ENCODE results near the gene LPP.

The LPP gene

DNA sequence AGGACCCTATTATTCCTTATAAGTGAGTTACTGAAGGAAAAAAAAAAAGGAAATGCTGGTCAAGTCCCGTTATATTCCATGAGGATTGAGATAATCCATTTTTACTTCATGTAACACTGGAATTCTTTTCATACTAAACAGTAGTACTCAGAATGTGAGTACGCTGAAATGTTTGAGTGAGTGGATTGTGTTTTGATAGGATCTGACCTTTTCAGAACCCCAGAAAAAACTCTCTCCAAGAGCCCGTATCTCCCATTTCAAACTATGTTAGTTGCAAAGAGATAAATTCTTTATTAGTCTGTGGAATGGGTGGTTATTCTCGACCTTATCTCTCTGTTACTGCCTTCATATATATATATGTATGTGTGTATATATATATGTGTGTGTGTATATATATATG, 2.5 kb upstream of the LPP start:
- Mint-ChIP-seq H3K27ac (no peak overlapping the region), H3K27me3 (peaks cover under 1% of the 10 kb centered on the region), H3K4me3 (no peak overlapping the region), H3K36me3 (ENCODE audit: low read depth) (peaks cover 25% of the 10 kb centered on the region), H3K9me3 (peaks cover 17% of the 10 kb centered on the region), H3K4me1 (ENCODE audit: low read depth) (peaks cover 42% of the 10 kb centered on the region)
- intact Hi-C loops (cut with micrococcal nuclease): loop anchor here (10.0 kb wide), 1 partner anchor 803 kb away; no protein-coding TSS in a partner anchor

DNA sequence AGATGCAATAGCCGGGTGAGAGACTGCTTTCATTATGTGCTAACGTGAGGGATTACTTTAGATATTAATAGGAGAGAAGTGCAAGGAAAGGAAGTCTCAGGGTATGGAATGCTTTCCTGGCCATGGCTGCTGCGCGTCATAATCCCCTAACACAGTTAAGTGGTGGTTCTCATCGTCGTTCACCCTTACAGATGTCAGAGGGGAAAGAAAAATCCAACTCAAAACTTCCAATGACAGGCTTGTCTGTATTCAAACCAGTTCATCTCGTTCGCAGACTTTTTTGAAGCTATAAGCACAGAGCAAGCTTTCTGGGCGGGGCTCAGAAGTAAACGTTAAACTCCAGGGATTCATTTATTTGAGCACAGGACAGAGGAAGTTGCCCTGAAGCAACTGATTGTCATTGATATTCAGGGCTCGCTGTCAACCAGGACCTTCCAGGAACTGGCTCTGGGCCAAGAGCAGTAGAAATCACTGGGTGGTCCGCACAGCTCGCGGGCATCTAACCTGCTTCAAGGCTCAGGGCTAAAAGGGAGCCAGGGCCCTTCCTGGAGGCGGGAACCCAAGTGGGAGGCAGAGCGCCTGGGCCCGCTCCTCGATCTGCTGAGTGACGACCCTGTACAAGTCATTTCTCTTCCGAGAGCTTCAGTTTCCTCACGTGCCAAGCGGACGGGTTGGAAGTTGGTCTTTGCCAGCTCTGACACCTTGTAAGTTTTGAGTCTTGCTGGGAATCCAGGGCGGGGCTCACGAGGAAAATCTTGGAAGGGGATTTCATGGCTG, 1.1 kb upstream of the LPP start:
- peaks cover 17% of the 10 kb centered on the region for H3K9me3 Mint-ChIP-seq
- H3K4me1 Mint-ChIP-seq (ENCODE audit: low read depth): peaks cover 51% of the 10 kb centered on the region
- no peaks in the 10 kb centered on the region for H3K27me3 Mint-ChIP-seq
- peaks cover 33% of the 10 kb centered on the region for H3K36me3 Mint-ChIP-seq (ENCODE audit: low read depth)
- H3K4me3 Mint-ChIP-seq: peak overlapping the region; percentile 99
- intact Hi-C loops (cut with micrococcal nuclease): loop anchor here (10.0 kb wide), 1 partner anchor 802 kb away; no protein-coding TSS in a partner anchor
- peak overlapping the region; percentile 97 for H3K27ac Mint-ChIP-seq

DNA sequence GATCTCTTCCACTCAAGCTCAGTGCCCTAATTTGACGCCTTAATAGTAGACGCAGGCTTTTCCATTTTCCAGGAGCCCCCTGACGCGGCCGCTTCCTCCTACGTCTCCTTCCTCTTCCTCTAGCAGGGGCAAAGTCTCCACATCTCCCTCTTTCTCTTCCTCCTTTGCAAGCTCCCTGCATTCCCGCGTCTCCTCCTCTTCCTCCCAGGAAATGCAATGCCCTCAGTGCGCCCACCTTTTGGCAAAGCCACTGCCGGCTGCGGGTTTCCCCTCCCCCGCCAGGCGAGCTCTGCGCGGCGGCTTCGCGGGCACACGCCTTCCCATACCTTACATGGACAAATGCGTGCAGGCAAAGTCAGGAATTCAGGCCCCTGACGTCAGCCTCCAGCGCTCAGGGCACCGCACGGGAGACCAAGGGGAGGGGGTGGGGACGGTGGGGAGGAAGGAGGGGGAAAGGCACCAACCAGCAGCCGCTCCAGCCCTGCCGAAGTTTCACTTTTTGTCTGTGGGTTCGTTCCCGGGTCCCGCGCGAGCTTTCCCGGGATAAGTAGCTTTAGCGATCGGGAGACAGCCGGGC, 432 bp upstream of the LPP start:
- H3K27ac Mint-ChIP-seq: peak overlapping the region; percentile 97
- peak overlapping the region; percentile 99 for H3K4me3 Mint-ChIP-seq
- H3K9me3 Mint-ChIP-seq: peaks cover 10% of the 10 kb centered on the region
- peaks cover 33% of the 10 kb centered on the region for H3K36me3 Mint-ChIP-seq (ENCODE audit: low read depth)
- intact Hi-C loops (cut with micrococcal nuclease): loop anchor here (2.0 to 10.0 kb wide), 3 partner anchors 117 to 801 kb away; no protein-coding TSS in a partner anchor
- H3K27me3 Mint-ChIP-seq: no peaks in the 10 kb centered on the region
- H3K4me1 Mint-ChIP-seq (ENCODE audit: low read depth): peaks cover 53% of the 10 kb centered on the region

DNA sequence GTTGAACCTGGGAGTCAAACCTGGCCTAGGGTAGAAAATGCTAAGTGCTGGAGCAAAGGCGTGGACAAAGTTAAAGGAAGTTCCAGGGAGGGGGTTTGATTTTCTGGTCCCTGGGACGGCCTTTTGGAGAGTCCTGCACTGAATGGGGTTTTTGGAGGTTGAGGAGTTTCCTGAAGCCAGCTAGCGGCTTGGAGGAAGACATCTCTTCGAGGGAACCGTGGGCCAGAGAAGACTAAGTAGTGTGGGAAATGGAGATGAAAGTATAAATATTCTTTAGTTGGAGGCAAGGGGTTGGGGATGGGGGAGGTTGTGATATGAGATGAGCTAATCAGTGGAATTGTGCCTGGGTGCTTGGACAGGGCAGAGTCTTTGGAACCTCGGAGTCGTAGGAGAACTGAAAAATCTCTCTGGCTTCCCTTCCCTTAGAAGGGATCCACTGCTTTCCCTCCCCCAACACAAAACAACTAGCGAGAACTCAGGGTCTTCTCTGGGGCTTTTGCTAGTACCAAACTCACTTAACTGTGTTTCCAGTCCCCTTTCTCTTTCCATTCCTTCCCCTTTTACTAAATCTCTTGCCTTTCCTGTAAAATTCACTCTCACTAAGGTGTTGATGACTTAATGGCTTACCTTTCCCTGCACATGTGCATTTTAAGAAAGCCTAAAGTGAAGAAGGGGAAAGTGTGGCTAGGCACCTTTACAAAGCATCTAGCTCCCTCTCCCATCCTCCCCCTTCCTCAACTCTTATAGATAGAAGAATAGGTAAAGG, 1.0 kb downstream of the LPP start:
- Mint-ChIP-seq H3K27ac (peak overlapping the region; percentile 97), H3K4me1 (ENCODE audit: low read depth) (peaks cover 65% of the 10 kb centered on the region), H3K9me3 (no peaks in the 10 kb centered on the region), H3K27me3 (no peaks in the 10 kb centered on the region), H3K4me3 (peak overlapping the region; percentile 99), H3K36me3 (ENCODE audit: low read depth) (peaks cover 42% of the 10 kb centered on the region)
- intact Hi-C loops (cut with micrococcal nuclease): loop anchor here (2.0 to 10.0 kb wide), 4 partner anchors 37 to 800 kb away; no protein-coding TSS in a partner anchor

DNA sequence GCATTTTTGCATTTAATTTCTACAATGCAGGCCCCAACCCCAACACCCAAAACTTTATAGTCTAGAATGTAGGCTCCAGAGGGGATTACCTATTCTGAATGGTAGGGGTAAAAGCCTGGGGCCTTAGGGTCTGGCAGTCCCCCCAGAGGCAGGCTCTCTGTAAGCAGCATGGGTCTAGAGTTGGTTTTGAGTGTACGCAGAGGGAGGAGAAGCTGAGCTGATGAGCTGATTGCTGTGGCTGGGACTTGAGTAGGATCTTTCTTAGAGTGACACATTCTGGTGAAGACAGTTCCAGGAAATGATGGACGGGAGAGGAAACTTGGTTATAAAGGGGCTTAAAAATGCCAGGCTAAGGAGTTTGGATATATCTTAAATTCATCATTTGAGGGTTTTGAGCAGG, 2.1 kb downstream of the LPP start:
- intact Hi-C loops (cut with micrococcal nuclease): loop anchor here (5.0 to 10.0 kb wide), 2 partner anchors 36 to 799 kb away; no protein-coding TSS in a partner anchor
- H3K27ac Mint-ChIP-seq: peak overlapping the region; percentile 97
- peak overlapping the region; percentile 99 for H3K4me3 Mint-ChIP-seq
- H3K4me1 Mint-ChIP-seq (ENCODE audit: low read depth): peaks cover 75% of the 10 kb centered on the region
- no peaks in the 10 kb centered on the region for H3K27me3 Mint-ChIP-seq
- H3K36me3 Mint-ChIP-seq (ENCODE audit: low read depth): peaks cover 52% of the 10 kb centered on the region
- H3K9me3 Mint-ChIP-seq: no peaks in the 10 kb centered on the region

DNA sequence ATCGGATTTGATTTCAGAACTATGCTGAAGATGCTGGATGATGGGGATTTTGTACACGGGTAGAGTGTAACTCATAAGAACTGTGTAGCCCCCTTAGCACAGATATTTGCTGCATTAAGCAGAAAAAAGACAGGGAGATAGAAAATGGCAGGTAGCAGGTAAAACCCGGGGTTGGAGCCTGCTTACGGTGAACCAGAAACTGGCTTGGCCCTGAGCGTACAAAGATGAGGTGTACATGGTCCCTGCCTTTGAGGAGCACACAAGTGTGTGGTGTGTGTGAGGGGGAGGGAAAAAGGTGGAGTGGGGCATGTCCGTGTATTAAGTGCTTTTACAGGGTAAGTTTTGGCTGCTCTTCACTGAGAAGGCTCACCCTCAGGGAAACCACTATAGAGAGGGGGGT, 3.5 kb downstream of the LPP start:
- H3K9me3 Mint-ChIP-seq: no peaks in the 10 kb centered on the region
- peak overlapping the region; percentile 58 for H3K27ac Mint-ChIP-seq
- peaks cover 65% of the 10 kb centered on the region for H3K36me3 Mint-ChIP-seq (ENCODE audit: low read depth)
- intact Hi-C loops (cut with micrococcal nuclease): loop anchor here (5.0 to 10.0 kb wide), 2 partner anchors 35 to 797 kb away; no protein-coding TSS in a partner anchor
- H3K4me1 Mint-ChIP-seq (ENCODE audit: low read depth): peaks cover 81% of the 10 kb centered on the region
- H3K27me3 Mint-ChIP-seq: no peaks in the 10 kb centered on the region
- no peak overlapping the region for H3K4me3 Mint-ChIP-seq

DNA sequence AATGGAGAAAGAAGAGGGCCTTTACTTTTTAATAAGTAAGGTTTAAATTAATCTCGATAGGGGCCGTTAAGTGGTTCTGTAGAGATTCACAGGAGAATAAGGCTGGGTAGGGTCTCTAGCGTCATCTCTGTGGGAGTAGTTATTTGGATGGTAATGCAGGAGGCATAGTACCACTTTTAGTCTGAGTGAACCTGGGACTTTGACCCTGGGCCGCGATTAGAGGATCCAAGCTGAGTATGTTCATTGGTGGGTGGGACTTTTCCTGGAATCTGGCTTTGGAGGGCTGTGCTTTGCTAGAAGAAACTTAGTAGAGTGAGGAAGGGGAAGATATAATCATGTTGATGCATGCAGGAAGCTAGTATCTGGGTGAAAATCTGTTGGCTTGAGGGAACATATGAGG, 4.0 kb downstream of the LPP start:
- Mint-ChIP-seq H3K27ac (peak overlapping the region; percentile 58), H3K36me3 (ENCODE audit: low read depth) (peaks cover 68% of the 10 kb centered on the region), H3K27me3 (no peaks in the 10 kb centered on the region), H3K4me1 (ENCODE audit: low read depth) (peaks cover 81% of the 10 kb centered on the region), H3K9me3 (no peaks in the 10 kb centered on the region), H3K4me3 (no peak overlapping the region)
- intact Hi-C loops (cut with micrococcal nuclease): loop anchor here (5.0 to 10.0 kb wide), 2 partner anchors 34 to 797 kb away; no protein-coding TSS in a partner anchor

DNA sequence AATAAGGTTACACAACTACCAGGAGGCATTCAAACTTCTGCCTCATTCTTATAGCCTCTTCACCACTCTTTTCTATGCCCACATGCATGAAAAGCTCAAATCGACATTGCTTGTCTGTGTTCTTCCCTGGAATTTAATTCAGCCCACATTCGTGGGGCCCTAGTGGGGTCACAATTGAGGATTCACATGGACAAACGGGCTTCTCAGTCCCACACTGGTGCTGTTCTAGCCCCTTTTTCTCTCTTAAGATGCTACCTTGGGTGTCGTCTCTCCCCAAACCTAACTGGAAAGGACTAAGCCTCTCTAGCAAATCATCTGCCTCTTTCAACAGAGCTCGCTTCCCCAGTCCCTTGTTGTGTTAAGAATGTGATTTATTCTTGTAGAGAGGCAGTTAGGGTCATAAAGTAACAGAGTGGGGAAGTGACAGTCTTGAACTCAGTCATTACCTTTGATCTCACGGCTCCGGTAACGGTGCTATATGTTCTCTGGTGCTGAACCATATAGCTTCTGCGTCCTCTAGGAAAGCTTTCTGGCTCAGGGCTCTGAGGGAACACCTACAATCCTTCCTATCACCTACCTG, 4.9 kb downstream of the LPP start:
- H3K9me3 Mint-ChIP-seq: no peaks in the 10 kb centered on the region
- intact Hi-C loops (cut with micrococcal nuclease): loop anchor here (5.0 to 10.0 kb wide), 2 partner anchors 33 to 796 kb away; no protein-coding TSS in a partner anchor
- no peak overlapping the region for H3K4me3 Mint-ChIP-seq
- peaks cover 65% of the 10 kb centered on the region for H3K36me3 Mint-ChIP-seq (ENCODE audit: low read depth)
- no peaks in the 10 kb centered on the region for H3K27me3 Mint-ChIP-seq
- peaks cover 82% of the 10 kb centered on the region for H3K4me1 Mint-ChIP-seq (ENCODE audit: low read depth)
- no peak overlapping the region for H3K27ac Mint-ChIP-seq

DNA sequence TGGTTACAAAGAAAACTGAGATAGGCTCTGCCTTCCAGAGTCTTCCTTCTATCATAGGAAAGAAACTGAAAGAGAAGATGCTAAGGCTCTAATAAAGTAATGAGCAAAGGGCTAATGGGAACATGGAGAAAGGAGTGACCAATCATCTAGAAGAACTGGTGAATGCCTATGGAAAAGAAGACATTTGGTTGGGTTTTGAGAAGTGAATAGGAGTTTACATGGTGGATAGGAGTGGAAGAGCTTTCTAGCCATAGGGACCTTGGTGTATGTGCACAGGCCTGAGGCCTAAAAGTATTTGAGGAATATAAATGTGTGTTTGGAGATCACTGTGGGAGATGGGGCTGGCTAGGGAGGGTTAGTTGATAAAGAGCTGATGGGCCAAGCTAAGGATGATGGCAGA, 6.8 kb downstream of the LPP start:
- Mint-ChIP-seq H3K36me3 (ENCODE audit: low read depth) (peaks cover 60% of the 10 kb centered on the region), H3K27ac (peak overlapping the region; percentile 28), H3K9me3 (no peaks in the 10 kb centered on the region), H3K4me3 (no peak overlapping the region), H3K27me3 (no peaks in the 10 kb centered on the region), H3K4me1 (ENCODE audit: low read depth) (peaks cover 87% of the 10 kb centered on the region)
- intact Hi-C loops (cut with micrococcal nuclease): no loop called here

DNA sequence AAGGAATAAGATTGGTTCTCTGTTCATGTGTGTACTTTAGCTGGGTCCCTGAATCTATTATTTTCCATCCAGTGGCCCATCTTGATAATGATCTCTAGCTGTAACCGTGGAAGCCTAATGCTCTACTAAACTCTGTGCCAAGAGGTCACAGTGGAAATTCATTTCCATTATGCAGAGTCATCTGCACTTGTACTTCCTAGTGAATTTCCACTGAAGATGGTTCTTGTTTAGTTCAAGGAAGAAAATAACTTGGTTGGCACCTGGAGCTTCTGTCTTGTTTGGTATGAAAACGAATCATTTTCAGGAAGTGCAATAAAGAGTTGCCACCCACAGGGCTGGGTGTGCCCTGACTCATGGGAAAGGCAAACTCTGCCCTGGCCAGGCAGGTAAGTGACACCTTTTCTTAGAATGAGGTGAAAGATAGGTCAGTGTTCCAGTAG, 10.3 kb downstream of the LPP start:
- intact Hi-C loops (cut with micrococcal nuclease): no loop called here
- Mint-ChIP-seq H3K27me3 (no peaks in the 10 kb centered on the region), H3K4me1 (ENCODE audit: low read depth) (peaks cover 67% of the 10 kb centered on the region), H3K4me3 (no peak overlapping the region), H3K36me3 (ENCODE audit: low read depth) (peaks cover 41% of the 10 kb centered on the region), H3K9me3 (no peaks in the 10 kb centered on the region), H3K27ac (peak overlapping the region; percentile 52)

DNA sequence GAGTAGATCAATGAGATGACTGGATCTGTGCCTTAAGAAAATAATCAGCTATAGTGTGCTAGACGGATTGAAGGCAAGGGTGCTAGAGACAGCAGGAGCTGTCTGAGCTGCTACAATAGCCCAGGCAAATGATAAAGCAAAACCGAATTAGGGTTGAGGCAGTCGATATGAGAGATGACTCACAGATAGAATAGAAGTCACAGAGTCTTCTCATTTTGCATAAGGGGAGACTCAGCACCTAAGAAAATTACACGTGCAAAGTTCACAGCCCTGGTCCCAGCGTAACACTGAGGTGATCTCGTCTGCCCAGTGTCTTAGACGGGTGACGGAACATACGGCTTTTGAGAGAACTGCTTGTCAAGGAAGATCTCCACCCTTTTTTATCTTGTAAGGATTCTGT, 11.6 kb downstream of the LPP start:
- Mint-ChIP-seq H3K27ac (no peak overlapping the region), H3K27me3 (no peaks in the 10 kb centered on the region), H3K4me1 (ENCODE audit: low read depth) (peaks cover 66% of the 10 kb centered on the region), H3K4me3 (no peak overlapping the region), H3K9me3 (no peaks in the 10 kb centered on the region), H3K36me3 (ENCODE audit: low read depth) (peaks cover 35% of the 10 kb centered on the region)
- intact Hi-C loops (cut with micrococcal nuclease): no loop called here

DNA sequence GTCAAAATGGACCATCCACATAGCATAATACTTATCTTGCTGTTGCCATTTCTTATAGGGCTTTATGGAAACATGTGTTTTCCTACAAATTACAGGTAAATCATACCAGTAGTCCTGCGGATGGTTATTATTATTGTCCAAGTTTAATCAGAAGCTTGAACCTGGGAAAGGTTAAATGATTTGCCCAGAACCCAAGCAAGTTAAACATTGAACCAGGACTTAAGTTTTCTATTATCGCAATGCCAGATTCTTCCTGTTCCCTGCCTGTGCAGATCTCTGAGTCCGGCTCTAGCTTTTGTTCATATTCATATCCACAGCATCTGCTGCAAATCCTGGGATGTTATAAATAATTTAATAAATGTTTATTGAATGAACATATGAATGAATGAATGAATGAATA, 12.5 kb downstream of the LPP start:
- H3K4me3 Mint-ChIP-seq: no peak overlapping the region
- H3K4me1 Mint-ChIP-seq (ENCODE audit: low read depth): peaks cover 66% of the 10 kb centered on the region
- peaks cover 34% of the 10 kb centered on the region for H3K36me3 Mint-ChIP-seq (ENCODE audit: low read depth)
- H3K27me3 Mint-ChIP-seq: no peaks in the 10 kb centered on the region
- H3K27ac Mint-ChIP-seq: no peak overlapping the region
- H3K9me3 Mint-ChIP-seq: no peaks in the 10 kb centered on the region
- intact Hi-C loops (cut with micrococcal nuclease): no loop called here

DNA sequence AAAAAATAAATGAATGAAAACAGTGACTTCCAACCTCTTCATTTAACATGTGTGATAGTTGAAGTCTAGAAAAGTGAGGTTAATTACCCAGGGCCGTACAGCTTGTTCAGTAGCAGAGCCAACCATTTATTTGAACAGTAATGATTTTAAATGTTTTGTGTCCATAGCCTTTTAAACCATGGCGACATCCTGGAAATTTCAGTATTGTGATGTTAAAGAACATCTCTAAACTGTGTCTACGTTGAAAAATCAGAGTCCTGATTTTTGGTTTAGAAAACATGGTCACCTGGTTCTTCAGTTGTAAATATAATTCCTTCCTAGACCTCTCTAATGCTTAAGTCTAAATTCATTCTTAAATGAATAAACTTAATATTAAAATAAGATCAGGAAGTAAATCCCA, 14.2 kb downstream of the LPP start:
- Mint-ChIP-seq H3K27me3 (no peaks in the 10 kb centered on the region), H3K4me3 (no peak overlapping the region), H3K4me1 (ENCODE audit: low read depth) (peaks cover 58% of the 10 kb centered on the region), H3K9me3 (no peaks in the 10 kb centered on the region), H3K36me3 (ENCODE audit: low read depth) (peaks cover 24% of the 10 kb centered on the region), H3K27ac (no peak overlapping the region)
- intact Hi-C loops (cut with micrococcal nuclease): no loop called here

All from dendritic cell treated with granulocyte-macrophage colony-stimulating factor and Interleukin-4, amounts not matched to agents 40 ng/mL and 50 ng/mL, for 4 days (primary cell).